H9 (cell line): ENCODE results near the gene NUP37. TPM values are rescaled to one million over a fixed set of nuclear protein-coding genes. Genes with fewer than 3 reads are reported as not detected.
A peak's percentile ranks its signal among the peaks of the same experiment; 100 is the strongest.

Experiments
- DNase-seq: peaks from one replicate; pipeline ENCODE4 v3.0.0-alpha.2; 2017
- H2AFZ ChIP-seq: one replicate; pipeline ENCODE4 v1.6.1; 2013; ENCODE audit warnings: mild to moderate bottlenecking, low read length, control low read depth, moderate library complexity
- H2AK5ac ChIP-seq: 2 replicates; pipeline ENCODE4 v1.6.1; 2013; ENCODE audit warnings: low read length, control low read depth, mixed read lengths; ENCODE audit not compliant: insufficient read length
- H2BK120ac ChIP-seq: one replicate; pipeline ENCODE4 v1.6.1; 2013; ENCODE audit warnings: low read depth, mild to moderate bottlenecking, low read length, control low read depth, inconsistent platforms; ENCODE audit not compliant: poor library complexity, severe bottlenecking
- H2BK12ac ChIP-seq: 2 replicates; pipeline ENCODE4 v1.6.1; 2013; ENCODE audit warnings: low read length, control low read depth, mixed read lengths, low read depth; ENCODE audit not compliant: insufficient read length
- H2BK15ac ChIP-seq: 2 replicates; pipeline ENCODE4 v1.6.1; 2013; ENCODE audit warnings: low read depth, low read length, control low read depth
- H2BK20ac ChIP-seq: one replicate; pipeline ENCODE4 v1.6.1; 2013; ENCODE audit warnings: low read depth, mild to moderate bottlenecking, low read length, control low read depth, inconsistent platforms; ENCODE audit not compliant: poor library complexity, severe bottlenecking
- H2BK5ac ChIP-seq: 2 replicates; pipeline ENCODE4 v1.6.1; 2013; ENCODE audit warnings: low read length, control low read depth, mixed read lengths; ENCODE audit not compliant: insufficient read length
- H3K14ac ChIP-seq: 2 replicates; pipeline ENCODE4 v1.6.1; 2013; ENCODE audit warnings: low read length, control low read depth; ENCODE audit not compliant: insufficient read depth
- H3K18ac ChIP-seq: 2 replicates; pipeline ENCODE4 v1.6.1; 2013; ENCODE audit warnings: low read depth, mild to moderate bottlenecking, mixed read lengths, low read length, control low read depth; ENCODE audit not compliant: insufficient read length
- H3K23ac ChIP-seq: 2 replicates; pipeline ENCODE4 v1.6.1; 2013; ENCODE audit warnings: low read length, control low read depth, mixed read lengths, low read depth; ENCODE audit not compliant: insufficient read length
- H3K23me2 ChIP-seq: 2 replicates; pipeline ENCODE4 v1.6.1; 2013; ENCODE audit warnings: low read depth, mild to moderate bottlenecking, mixed read lengths, low read length, control low read depth; ENCODE audit not compliant: insufficient read length, poor library complexity, severe bottlenecking
- H3K27ac ChIP-seq: 2 replicates; pipeline ENCODE4 v1.5.1; 2013; ENCODE audit warnings: low read length, control low read depth, mixed read lengths, low read depth; ENCODE audit not compliant: insufficient read length
- H3K27me3 ChIP-seq: 2 replicates; pipeline ENCODE4 v1.6.1; 2013; ENCODE audit warnings: low read length, control low read depth, inconsistent platforms; ENCODE audit not compliant: insufficient read depth
- H3K4ac ChIP-seq: 2 replicates; pipeline ENCODE4 v1.6.1; 2013; ENCODE audit warnings: low read depth, mild to moderate bottlenecking, control low read depth, inconsistent platforms, low read length, moderate library complexity
- H3K4me1 ChIP-seq: 2 replicates; pipeline ENCODE4 v1.6.1; 2013; ENCODE audit warnings: low read length, control low read depth, inconsistent platforms; ENCODE audit not compliant: insufficient read depth
- H3K4me2 ChIP-seq: 2 replicates; pipeline ENCODE4 v1.6.1; 2013; ENCODE audit warnings: low read length, control low read depth, mixed read lengths; ENCODE audit not compliant: insufficient read length, insufficient read depth
- H3K56ac ChIP-seq: 2 replicates; pipeline ENCODE4 v1.6.1; 2013; ENCODE audit warnings: low read depth, mild to moderate bottlenecking, mixed read lengths, low read length, control low read depth; ENCODE audit not compliant: insufficient read length
- H3K79me1 ChIP-seq: 2 replicates; pipeline ENCODE4 v1.6.1; 2013; ENCODE audit warnings: low read depth, mild to moderate bottlenecking, moderate library complexity, low read length, control low read depth, inconsistent platforms; ENCODE audit not compliant: insufficient read depth, poor library complexity, severe bottlenecking
- H3K79me2 ChIP-seq: 2 replicates; pipeline ENCODE4 v1.6.1; 2013; ENCODE audit warnings: low read length, control low read depth, inconsistent platforms; ENCODE audit not compliant: insufficient read depth
- H3K9ac ChIP-seq: 2 replicates; pipeline ENCODE4 v1.6.1; 2013; ENCODE audit warnings: low read length, control low read depth, mixed read lengths; ENCODE audit not compliant: insufficient read length; ENCODE audit errors: extremely low read depth
- H3K9me3 ChIP-seq: one replicate; pipeline ENCODE4 v1.6.1; 2013; ENCODE audit warnings: low read depth, low read length, inconsistent platforms; ENCODE audit not compliant: control insufficient read depth
- H3T11ph ChIP-seq: one replicate; pipeline ENCODE4 v1.6.1; 2013; ENCODE audit warnings: mild to moderate bottlenecking, low read length, control low read depth, inconsistent platforms
- H4K20me1 ChIP-seq: one replicate; pipeline ENCODE4 v1.6.1; 2013; ENCODE audit not compliant: control insufficient read depth, insufficient read length, insufficient read depth
- H4K5ac ChIP-seq: 2 replicates; pipeline ENCODE4 v1.6.1; 2013; ENCODE audit warnings: low read depth, mild to moderate bottlenecking, mixed read lengths, low read length, control low read depth; ENCODE audit not compliant: insufficient read length
- H4K8ac ChIP-seq: replicated peaks from 2 replicates; pipeline ENCODE4 v1.6.1; 2013; ENCODE audit warnings: low read length, control low read depth, mixed read lengths, low read depth; ENCODE audit not compliant: insufficient read length
- H4K91ac ChIP-seq: 2 replicates; pipeline ENCODE4 v1.6.1; 2013; ENCODE audit warnings: low read depth, mild to moderate bottlenecking, moderate library complexity, mixed read lengths, low read length, control low read depth; ENCODE audit not compliant: insufficient read length
- H3K27ac Mint-ChIP-seq, 3 experiments: 2 replicates in 2 of 3; 3 replicates in 1 of 3; pipeline ENCODE4 v1.8.0; 2020 to 2021; ENCODE audit warnings: mixed read lengths in 3 of 3, mild to moderate bottlenecking in 1 of 3, moderate library complexity in 1 of 3
- H3K27me3 Mint-ChIP-seq: 2 replicates; pipeline ENCODE4 v1.8.0; 2021; ENCODE audit warnings: low read depth, mild to moderate bottlenecking, moderate library complexity, mixed read lengths
- H3K36me3 Mint-ChIP-seq, 3 experiments: 2 replicates in 2 of 3; 3 replicates in 1 of 3; pipeline ENCODE4 v1.8.0; 2020 to 2021; ENCODE audit warnings: low read depth in 3 of 3, mixed read lengths in 3 of 3; ENCODE audit not compliant: insufficient read depth in 1 of 3
- H3K4me1 Mint-ChIP-seq, 2 experiments: 2 replicates each; pipeline ENCODE4 v1.8.0; 2020; ENCODE audit warnings: mixed read lengths in 2 of 2
- H3K4me3 Mint-ChIP-seq, 2 experiments: 2 replicates in 1 of 2; 3 replicates in 1 of 2; pipeline ENCODE4 v1.8.0; 2020 to 2021; ENCODE audit warnings: mild to moderate bottlenecking in 2 of 2, mixed read lengths in 2 of 2, moderate library complexity in 1 of 2
- H3K9me3 Mint-ChIP-seq, 2 experiments: 2 replicates in 1 of 2; 3 replicates in 1 of 2; pipeline ENCODE4 v1.8.0; 2020; ENCODE audit warnings: mild to moderate bottlenecking in 2 of 2, mixed read lengths in 2 of 2, moderate library complexity in 1 of 2
- WGBS: extraction: QIAGEN DNeasy Blood & Tissue Kit; methylation state at CpG from one replicate; pipeline ENCODE4 v1.1.7; 2013; ENCODE audit warnings: missing lambda C conversion rate, low lambda C conversion rate, mixed read lengths; ENCODE audit not compliant: insufficient read length; ENCODE audit errors: extremely low coverage; 5-methylcytosine and 5-hydroxymethylcytosine counted together
- total RNA-seq: library from RNA; stranded (reverse); gene quantifications from 2 replicates; pipeline ENCODE4 v1.2.1, GENCODE V29; 2021
- TF ChIP-seq, protein P1 (sequence below): fragments of 200-600 bp; sonication (generic); conservative IDR thresholded peaks from 3 replicates; pipeline ENCODE4 v1.8.0; 2021; ENCODE audit warnings: antibody characterized with exemption, mild to moderate bottlenecking

Gene NUP37
- total RNA-seq, 1 experiment from 2014 or later = 62.5 TPM

DNA sequence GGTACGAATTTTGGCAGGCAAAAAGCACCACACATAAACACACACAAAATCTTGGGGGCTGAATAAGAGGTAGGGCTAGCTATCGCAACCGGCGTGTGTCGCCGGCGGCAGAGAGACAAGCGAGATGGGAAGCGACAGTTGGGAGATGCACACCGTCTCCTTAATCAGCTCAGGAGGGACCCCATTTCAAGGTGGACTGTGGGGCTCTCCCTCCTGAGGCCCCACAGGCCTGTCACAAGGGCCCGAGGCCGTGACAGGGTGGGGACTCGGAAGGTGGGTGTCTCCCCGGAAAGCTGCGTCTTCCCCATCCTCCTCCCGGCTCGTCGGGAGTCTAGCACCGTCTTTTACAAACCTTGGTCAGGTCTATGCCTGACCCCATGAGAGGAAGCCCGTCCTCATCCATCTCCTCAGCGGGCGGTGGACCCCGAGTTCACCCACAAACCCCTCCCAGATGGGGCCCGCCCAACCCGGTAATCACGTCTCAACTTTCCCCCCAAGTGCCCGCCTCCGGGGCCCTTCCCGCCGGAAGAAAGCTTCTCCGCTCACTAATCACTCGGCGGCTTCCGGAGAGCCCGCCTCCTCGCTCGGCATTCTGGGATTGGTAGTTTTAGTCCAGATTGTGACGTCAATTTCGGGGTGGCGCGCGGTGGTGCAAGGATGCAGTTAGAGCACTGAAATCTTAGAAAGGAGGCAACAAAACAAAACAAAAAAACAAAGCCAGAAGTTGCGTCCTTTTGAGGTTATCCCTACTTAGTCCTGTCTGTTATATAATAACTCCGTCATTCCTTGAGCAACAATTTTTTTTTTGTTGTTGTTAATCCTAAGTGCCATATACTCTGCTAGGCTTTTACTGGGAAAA, 58.1 kb downstream of the NUP37 start, which contains the start of gene WASHC3:
WASHC3 (minus strand) TSS at position 432 of the 859 bp plus-strand sequence; CDS start at position 403, 29 bp downstream.
- Histone ChIP-seq H3K9me3 (no peaks in the 10 kb centered on the region), H2BK20ac (no peak within 1 kb of the TSS), H3K79me1 (no peaks in the 10 kb centered on the region), H2AFZ (peak within 1 kb of the TSS; percentile 75), H3K79me2 (no peaks in the 10 kb centered on the region), H3K18ac (no peak within 1 kb of the TSS), H4K8ac (no peak within 1 kb of the TSS), H3K56ac (no peak within 1 kb of the TSS), H3K14ac (no peak within 1 kb of the TSS), H3K4ac (no peak within 1 kb of the TSS), H2BK120ac (no peak within 1 kb of the TSS), H4K5ac (no peak within 1 kb of the TSS), H3K23ac (no peak within 1 kb of the TSS), H3K4me2 (peak within 1 kb of the TSS; percentile 83), H3K27me3 (no peaks in the 10 kb centered on the region), H2AK5ac (no peak within 1 kb of the TSS), H2BK5ac (no peak within 1 kb of the TSS), H2BK12ac (no peak within 1 kb of the TSS), H4K91ac (no peak within 1 kb of the TSS), H2BK15ac (no peak within 1 kb of the TSS), H3K4me1 (no peaks in the 10 kb centered on the region), H3K27ac (no peak within 1 kb of the TSS), H3K23me2 (no peaks in the 10 kb centered on the region), H3T11ph (no peak within 1 kb of the TSS), H3K9ac (peak within 1 kb of the TSS; percentile 71), H4K20me1 (no peaks in the 10 kb centered on the region)
- peak; percentile 96 for DNase-seq
- Mint-ChIP-seq H3K4me3 (peak within 1 kb of the TSS; percentile 95 to 97), H3K27ac (peak within 1 kb of the TSS in 2 of 3 experiments; percentile 46 to 95; a peak in 3 of 7 replicates), H3K27me3 (no peaks in the 10 kb centered on the region), H3K36me3 (no peaks in the 10 kb centered on the region), H3K9me3 (no peaks in the 10 kb centered on the region), H3K4me1 (peaks cover 6 to 8% of the 10 kb centered on the region in 2 experiments; a peak in 3 of 4 replicates)
- WGBS = no CpG with 5 or more reads among the region's 44 CpGs
- TF ChIP-seq, protein P1, sequence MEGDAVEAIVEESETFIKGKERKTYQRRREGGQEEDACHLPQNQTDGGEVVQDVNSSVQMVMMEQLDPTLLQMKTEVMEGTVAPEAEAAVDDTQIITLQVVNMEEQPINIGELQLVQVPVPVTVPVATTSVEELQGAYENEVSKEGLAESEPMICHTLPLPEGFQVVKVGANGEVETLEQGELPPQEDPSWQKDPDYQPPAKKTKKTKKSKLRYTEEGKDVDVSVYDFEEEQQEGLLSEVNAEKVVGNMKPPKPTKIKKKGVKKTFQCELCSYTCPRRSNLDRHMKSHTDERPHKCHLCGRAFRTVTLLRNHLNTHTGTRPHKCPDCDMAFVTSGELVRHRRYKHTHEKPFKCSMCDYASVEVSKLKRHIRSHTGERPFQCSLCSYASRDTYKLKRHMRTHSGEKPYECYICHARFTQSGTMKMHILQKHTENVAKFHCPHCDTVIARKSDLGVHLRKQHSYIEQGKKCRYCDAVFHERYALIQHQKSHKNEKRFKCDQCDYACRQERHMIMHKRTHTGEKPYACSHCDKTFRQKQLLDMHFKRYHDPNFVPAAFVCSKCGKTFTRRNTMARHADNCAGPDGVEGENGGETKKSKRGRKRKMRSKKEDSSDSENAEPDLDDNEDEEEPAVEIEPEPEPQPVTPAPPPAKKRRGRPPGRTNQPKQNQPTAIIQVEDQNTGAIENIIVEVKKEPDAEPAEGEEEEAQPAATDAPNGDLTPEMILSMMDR = no peak
